ENCODE results near the gene INPP4B. TPM values are rescaled to one million over a fixed set of nuclear protein-coding genes. Genes with fewer than 3 reads are reported as not detected.

The INPP4B gene
- total and polyA plus RNA-seq, 2 of the 4 experiments (the other 2 are of a cell fraction): 1.8 to 14.0 TPM

- intact Hi-C loops (cut with micrococcal nuclease): no loop called here
- ChIA-PET CTCF (no interaction called here), POLR2A (ENCODE audit: unreplicated experiment) (no interaction called here)
- Histone ChIP-seq H3K23ac (ENCODE audit: low read depth, low read length) (no peak overlapping the region), H2AK5ac (ENCODE audit: low read depth, low read length) (no peak overlapping the region), H4K20me1 (ENCODE audit: insufficient read depth, low read length) (no peaks in the 10 kb centered on the region), H3K9me1 (ENCODE audit: insufficient read depth, low read length) (no peaks in the 10 kb centered on the region), H3K79me1 (ENCODE audit: low read depth in 1 of 2, low read length in 2 of 2) (no peaks in the 10 kb centered on the region), H3K9ac (ENCODE audit: low read depth, low read length) (no peak overlapping the region), H3K27me3 (ENCODE audit: control insufficient read depth, insufficient read depth, low read length) (no peaks in the 10 kb centered on the region), H4K91ac (ENCODE audit: insufficient read depth, low read depth, low read length) (no peak overlapping the region), H3K4me2 (ENCODE audit: low read depth, low read length) (no peak overlapping the region), H2BK120ac (ENCODE audit: low read depth, low read length) (no peak overlapping the region), H3K14ac (replicated peaks; ENCODE audit: low read depth, low read length) (no peak overlapping the region), H3K36me3 (ENCODE audit: control insufficient read depth, insufficient read depth, low read length) (no peaks in the 10 kb centered on the region), H2AK9ac (replicated peaks; ENCODE audit: low read depth, low read length, poor library complexity) (no peak overlapping the region), H4K8ac (ENCODE audit: low read depth in 2 of 2, low read length in 2 of 2) (no peak overlapping the region), H3K56ac (ENCODE audit: extremely low read depth, insufficient read depth, low read length) (no peak overlapping the region), H3K4me3 (ENCODE audit: insufficient read depth, low read depth, low read length) (no peak overlapping the region), H3K18ac (ENCODE audit: low read depth, low read length) (no peak overlapping the region), H4K5ac (ENCODE audit: low read depth, low read length) (no peak overlapping the region), H3K27ac (ENCODE audit: insufficient read depth, low read length) (no peak overlapping the region), H2BK15ac (ENCODE audit: low read depth, low read length) (no peak overlapping the region), H3K4me1 (ENCODE audit: control insufficient read depth, insufficient read depth, low read length) (no peaks in the 10 kb centered on the region), H2BK5ac (ENCODE audit: low read depth, low read length, poor library complexity, severe bottlenecking) (no peak overlapping the region), H3K4ac (ENCODE audit: low read depth, low read length) (no peak overlapping the region), H3K9me3 (ENCODE audit: control insufficient read depth, insufficient read depth, low read length) (no peaks in the 10 kb centered on the region), H2BK20ac (ENCODE audit: low read depth, low read length) (no peak overlapping the region), H2AFZ (replicated peaks; ENCODE audit: low read length, poor library complexity) (no peak overlapping the region)
- in situ Hi-C loops (cut with MboI; ENCODE audit: low sequenced_read_pairs): loop anchor here (25.0 kb wide), 1 partner anchor 1544 kb away; no protein-coding TSS in a partner anchor
- WGBS, 2 experiments (ENCODE audit: extremely low coverage in 2 of 2, insufficient read length in 1 of 2): no CpG with 5 or more reads among the region's 1 CpG
- no peak for DNase-seq
- BruUV-seq (replicated peaks): no TSS peak
- no peak for ATAC-seq (ENCODE audit: low read depth)
- dilution Hi-C loops (cut with HindIII; ENCODE audit: low sequenced_read_pairs, unreplicated experiment): no loop called here
- TF ChIP-seq NFE2L2 (IDR thresholded peaks at IDR 0.05; ENCODE audit: low read depth, low read length) (no peak), POLR2A (IDR thresholded peaks at IDR 0.05; ENCODE audit: low read depth, low read length) (no peak), RAD21 (IDR thresholded peaks at IDR 0.05; ENCODE audit: low read length) (no peak), CEBPB (IDR thresholded peaks at IDR 0.05; ENCODE audit: low read depth, low read length) (no peak), SMC3 (IDR thresholded peaks at IDR 0.05; ENCODE audit: low read depth, low read length) (no peak), USF2 (IDR thresholded peaks at IDR 0.05; ENCODE audit: low read depth, low read length) (no peak), MXI1 (IDR thresholded peaks at IDR 0.05; ENCODE audit: borderline replicate concordance, low read depth, low read length) (no peak), RFX5 (IDR thresholded peaks at IDR 0.05; ENCODE audit: low read depth, low read length) (no peak), CTCF (conservative IDR thresholded peaks at IDR 0.05; ENCODE audit: low read depth, low read length) (no peak), ELK1 (IDR thresholded peaks at IDR 0.05; ENCODE audit: borderline replicate concordance, low read depth, low read length) (no peak), CHD1 (IDR thresholded peaks at IDR 0.05; ENCODE audit: low read depth, low read length) (no peak), MAZ (IDR thresholded peaks at IDR 0.05; ENCODE audit: borderline replicate concordance, low read depth, low read length) (no peak), RCOR1 (IDR thresholded peaks at IDR 0.05; ENCODE audit: insufficient replicate concordance, low read length) (no peak)
Measured at GRCh38 chr4:142705820-142706219, 140.3 kb downstream of the INPP4B start.
